ENCODE results near the gene GLIS1.

The GLIS1 gene

GRCh38 chr1:53687426-53687825, 51.5 kb downstream of the GLIS1 start:
- no peak for TF ChIP-seq MAX (IDR thresholded peaks at IDR 0.05; ENCODE audit: low read depth, low read length)
- H3K4me3 ChIP-seq (ENCODE audit: low read depth, low read length): no peak overlapping the region
- DNase-seq (ENCODE audit: low read depth): no peak

GRCh38 chr1:53686965-53687267, 52.0 kb downstream of the GLIS1 start:
- no peak for TF ChIP-seq MAX (IDR thresholded peaks at IDR 0.05; ENCODE audit: low read depth, low read length)
- TF ChIP-seq MYC (IDR thresholded peaks at IDR 0.05; ENCODE audit: low read depth, low read length): no peak
- H3K4me3 ChIP-seq (ENCODE audit: low read depth, low read length): no peak overlapping the region
- no peak for DNase-seq (ENCODE audit: low read depth)

- H3K4me3 ChIP-seq (ENCODE audit: low read depth, low read length): no peak overlapping the region
- TF ChIP-seq CTCF (IDR thresholded peaks at IDR 0.05; ENCODE audit: low read depth, low read length) (no peak), MAX (IDR thresholded peaks at IDR 0.05; ENCODE audit: low read depth, low read length) (no peak), POLR2A (IDR thresholded peaks at IDR 0.05; ENCODE audit: extremely low read depth, insufficient read length) (no peak), MYC (IDR thresholded peaks at IDR 0.05; ENCODE audit: low read depth, low read length) (no peak)
- DNase-seq (ENCODE audit: low read depth): no peak
These were observed 52.6 kb downstream of the GLIS1 start for GRCh38 chr1:53686091-53686964.

DNA sequence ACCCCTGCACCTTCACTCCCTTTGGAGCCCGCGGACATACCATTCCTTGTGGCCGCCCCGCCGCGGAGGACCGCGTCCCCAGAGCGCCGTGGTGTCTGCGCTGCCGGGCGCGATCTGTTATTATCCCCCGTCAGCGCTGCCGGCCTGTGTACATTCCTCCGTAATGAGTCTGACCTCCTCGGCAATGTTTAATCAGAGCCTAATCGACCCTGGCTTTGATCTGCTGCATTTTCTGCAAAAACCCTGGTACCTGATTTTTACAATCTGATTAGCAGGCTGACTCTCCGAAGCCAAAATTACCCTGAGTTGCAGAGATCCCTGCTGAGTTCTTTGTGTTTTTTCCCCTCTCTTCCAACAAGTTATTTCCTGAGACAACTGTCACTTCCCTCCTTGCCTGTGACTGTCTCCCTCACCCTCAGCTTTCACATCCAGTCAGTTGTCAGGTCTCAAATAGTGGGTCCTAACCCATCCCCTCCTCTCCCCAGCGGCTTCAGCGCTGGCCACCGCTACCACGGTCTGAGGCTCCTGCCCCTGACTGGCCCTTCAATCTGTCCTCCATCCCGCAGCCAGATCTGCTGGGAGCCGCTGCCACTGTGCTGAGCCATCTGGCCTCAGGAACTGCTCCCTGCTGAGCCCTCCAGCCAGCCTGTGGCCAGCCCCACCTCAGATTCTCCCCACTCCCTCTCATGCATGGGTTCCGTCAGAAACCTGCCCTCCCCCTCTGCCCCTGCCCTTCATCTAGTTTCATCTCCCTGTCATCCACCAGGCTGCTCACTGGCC, 53.5 kb downstream of the GLIS1 start:
- H3K4me3 ChIP-seq (ENCODE audit: low read depth, low read length): no peak overlapping the region
- DNase-seq (ENCODE audit: low read depth): no peak
- no peak for TF ChIP-seq MAX (IDR thresholded peaks at IDR 0.05; ENCODE audit: low read depth, low read length)
- no peak for TF ChIP-seq POLR2A (IDR thresholded peaks at IDR 0.05; ENCODE audit: extremely low read depth, insufficient read length)

DNA sequence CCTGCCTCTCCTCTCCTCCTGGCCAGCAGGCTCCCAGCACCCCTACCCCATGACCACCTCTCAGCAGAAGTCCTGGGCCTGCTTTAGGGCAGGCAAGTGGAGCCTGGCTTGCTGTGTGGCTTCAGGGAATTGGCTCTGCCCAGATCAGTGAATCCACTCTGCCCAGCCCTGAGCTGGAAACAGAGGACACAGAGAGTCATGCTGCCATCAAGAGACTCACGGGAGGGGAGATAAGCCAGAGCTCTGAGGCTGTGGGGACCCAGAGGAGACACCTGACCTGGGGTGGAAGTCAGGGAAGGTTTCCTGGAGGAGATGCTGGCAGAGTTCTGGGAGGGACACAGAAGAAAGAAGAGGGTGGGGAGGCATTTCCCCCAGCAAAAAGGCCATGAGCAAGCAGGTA, 54.2 kb downstream of the GLIS1 start:
- TF ChIP-seq CTCF (IDR thresholded peaks at IDR 0.05; ENCODE audit: low read depth, low read length) (no peak), MYC (IDR thresholded peaks at IDR 0.05; ENCODE audit: low read depth, low read length) (no peak), MAX (IDR thresholded peaks at IDR 0.05; ENCODE audit: low read depth, low read length) (no peak), POLR2A (IDR thresholded peaks at IDR 0.05; ENCODE audit: extremely low read depth, insufficient read length) (no peak)
- no peak for DNase-seq (ENCODE audit: low read depth)
- no peak overlapping the region for H3K4me3 ChIP-seq (ENCODE audit: low read depth, low read length)

DNA sequence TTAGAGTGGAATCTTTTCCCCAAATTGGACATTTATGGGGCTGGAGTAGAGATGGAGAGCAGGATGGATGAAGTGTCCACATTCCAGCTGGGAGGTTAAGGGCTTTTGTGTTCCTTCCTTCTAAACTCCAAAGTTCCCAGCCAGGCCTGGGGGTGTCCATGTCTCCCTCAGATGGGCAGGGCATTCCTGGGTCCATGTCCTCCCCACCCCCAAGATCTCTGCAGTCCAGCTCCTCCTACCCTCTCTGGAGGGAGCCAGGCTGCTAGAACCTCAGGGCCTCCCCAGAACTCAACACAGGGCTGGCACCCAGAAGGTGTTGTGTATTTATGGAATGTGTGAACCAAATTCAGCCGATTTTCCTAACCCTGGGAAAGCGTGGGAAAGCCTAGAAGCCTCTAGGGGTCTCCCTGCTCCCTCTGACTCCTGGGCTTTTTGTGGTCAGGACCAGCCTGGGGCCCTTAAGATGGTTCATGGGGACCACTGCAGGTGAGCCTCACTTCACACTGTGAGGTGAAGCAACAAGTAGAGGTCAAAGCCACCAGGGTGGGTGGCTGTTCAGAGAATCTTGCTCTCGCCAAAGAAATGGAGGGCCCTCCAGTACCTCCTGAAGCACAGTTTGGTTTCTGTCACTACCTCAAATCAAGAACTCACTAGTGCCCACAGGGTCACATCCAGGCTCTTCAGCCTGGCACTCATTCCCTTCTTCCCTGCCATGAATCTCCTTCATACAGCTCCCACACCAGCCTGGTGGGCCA, 54.8 kb downstream of the GLIS1 start:
- H3K4me3 ChIP-seq (ENCODE audit: low read depth, low read length): no peak overlapping the region
- TF ChIP-seq MYC (IDR thresholded peaks at IDR 0.05; ENCODE audit: low read depth, low read length): no peak
- no peak for TF ChIP-seq MAX (IDR thresholded peaks at IDR 0.05; ENCODE audit: low read depth, low read length)
- no peak for TF ChIP-seq CTCF (IDR thresholded peaks at IDR 0.05; ENCODE audit: low read depth, low read length)
- TF ChIP-seq POLR2A (IDR thresholded peaks at IDR 0.05; ENCODE audit: extremely low read depth, insufficient read length): no peak
- no peak for DNase-seq (ENCODE audit: low read depth)

Data from NB4 (cell line).